Right lobe of liver (tissue), 4 donors: ENCODE results near the gene NDUFS2.

Experiments used
- POLR2A ChIP-seq: fragments of 450-650 bp; IDR thresholded peaks from one replicate; pipeline ENCODE4 v1.6.1; 2017; ENCODE audit warnings: antibody characterized with exemption, mild to moderate bottlenecking
- TF ChIP-seq, protein P1 (sequence below), 4 donors: fragments of 200-600 bp in 3 of 4; fragments of 450-650 bp in 1 of 4; IDR thresholded peaks; one replicate each; pipeline versions ENCODE4 v1.5.1 to v1.8.0; 2016 to 2022; ENCODE audit warnings: antibody characterized with exemption in 4 of 4, mild to moderate bottlenecking in 2 of 4
- donor health status: DM: no; HTN: no; CAD: no.
- donor health status: DM: no; HTN: no; CAD: no.
- donor health status: DM: no; HTN: yes; CAD: no.

- TF ChIP-seq, protein P1, sequence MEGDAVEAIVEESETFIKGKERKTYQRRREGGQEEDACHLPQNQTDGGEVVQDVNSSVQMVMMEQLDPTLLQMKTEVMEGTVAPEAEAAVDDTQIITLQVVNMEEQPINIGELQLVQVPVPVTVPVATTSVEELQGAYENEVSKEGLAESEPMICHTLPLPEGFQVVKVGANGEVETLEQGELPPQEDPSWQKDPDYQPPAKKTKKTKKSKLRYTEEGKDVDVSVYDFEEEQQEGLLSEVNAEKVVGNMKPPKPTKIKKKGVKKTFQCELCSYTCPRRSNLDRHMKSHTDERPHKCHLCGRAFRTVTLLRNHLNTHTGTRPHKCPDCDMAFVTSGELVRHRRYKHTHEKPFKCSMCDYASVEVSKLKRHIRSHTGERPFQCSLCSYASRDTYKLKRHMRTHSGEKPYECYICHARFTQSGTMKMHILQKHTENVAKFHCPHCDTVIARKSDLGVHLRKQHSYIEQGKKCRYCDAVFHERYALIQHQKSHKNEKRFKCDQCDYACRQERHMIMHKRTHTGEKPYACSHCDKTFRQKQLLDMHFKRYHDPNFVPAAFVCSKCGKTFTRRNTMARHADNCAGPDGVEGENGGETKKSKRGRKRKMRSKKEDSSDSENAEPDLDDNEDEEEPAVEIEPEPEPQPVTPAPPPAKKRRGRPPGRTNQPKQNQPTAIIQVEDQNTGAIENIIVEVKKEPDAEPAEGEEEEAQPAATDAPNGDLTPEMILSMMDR (IDR thresholded peaks at IDR 0.05) = no peak
- TF ChIP-seq POLR2A = no peak
Observed at GRCh38 chr1:161242313-161242712, 40.1 kb downstream of the NDUFS2 start.
